Gastrocnemius medialis (tissue), 4 donors: ENCODE results near the gene FBXW11.

Source experiments
- CTCF ChIP-seq, 5 experiments: fragments of 450-650 bp in 3 of 5; fragments of 200-600 bp in 2 of 5; sonication (generic) in 2 of 5; IDR thresholded peaks in 4 of 5; conservative IDR thresholded peaks in 1 of 5; 1 replicate in 4 of 5; 2 replicates in 1 of 5; pipeline ENCODE4 v1.5.1; 2016 to 2019; ENCODE audit warnings: antibody characterized with exemption in 5 of 5, mild to moderate bottlenecking in 3 of 5, moderate library complexity in 3 of 5
- POLR2A ChIP-seq, 2 donors: fragments of 450-650 bp; IDR thresholded peaks; one replicate each; pipeline ENCODE4 v1.6.1; 2017; ENCODE audit warnings: antibody characterized with exemption in 2 of 2, mild to moderate bottlenecking in 2 of 2, moderate library complexity in 2 of 2

- no peak for TF ChIP-seq CTCF (IDR thresholded peaks at IDR 0.05 in 4 of 5, conservative IDR thresholded peaks at IDR 0.05 in 1 of 5)
- TF ChIP-seq POLR2A (IDR thresholded peaks at IDR 0.05): no peak
These were observed 80.1 kb downstream of the FBXW11 start for GRCh38 chr5:171926311-171926710.
